ENCODE measurements around the gene GPN3. TPM values are rescaled to one million over a fixed set of nuclear protein-coding genes. Genes with fewer than 3 reads are reported as not detected.

The GPN3 gene
- total and polyA plus RNA-seq, 2 donors (not counting 1 experiment from before 2014, with no cell fraction given), result 6.7 to 13.4 TPM

- H3K27me3 Mint-ChIP-seq, result no peaks in the 10 kb centered on the region
- no peaks in the 10 kb centered on the region for H3K9me3 ChIP-seq (ENCODE audit: control extremely low read depth in 1 of 3, control insufficient read depth in 2 of 3, insufficient read depth in 1 of 3, low read length in 2 of 3)
- no peak overlapping the region for H3K27ac ChIP-seq (ENCODE audit: low read length in 2 of 2)
- DNase-seq, result no peak
- H3K4me1 ChIP-seq (ENCODE audit: control insufficient read depth in 2 of 2, insufficient read depth in 2 of 2, low read length in 2 of 2), result no peaks in the 10 kb centered on the region
- WGBS (ENCODE audit: insufficient coverage), result 86% methylated on average over 1 of the region's 7 CpGs
- TF ChIP-seq CTCF (IDR thresholded peaks at IDR 0.05) (no peak), EZH2 (IDR thresholded peaks at IDR 0.05; ENCODE audit: borderline replicate concordance, insufficient read depth, low read depth, low read length, poor library complexity, severe bottlenecking) (no peak)
- ATAC-seq (ENCODE audit: low read depth), result no peak
- no peaks in the 10 kb centered on the region for H3K27me3 ChIP-seq (replicated peaks in 1 of 4; ENCODE audit: control extremely low read depth in 1 of 4, control insufficient read depth in 3 of 4, insufficient read depth in 4 of 4, low read length in 3 of 4)
- H3K4me3 ChIP-seq (ENCODE audit: control extremely low read depth in 1 of 5, extremely low read depth in 1 of 5, insufficient read depth in 1 of 5, low read depth in 2 of 5, low read length in 4 of 5), result no peak overlapping the region
- peaks cover 37% of the 10 kb centered on the region for H3K79me2 ChIP-seq (ENCODE audit: control insufficient read depth, insufficient read depth, low read length)
- POLR2A ChIA-PET, result interaction anchor here (0.7 kb wide), 1 partner anchor 13 kb away, joined by 5 read pairs; no protein-coding TSS in a partner anchor
- H3K4me3 Mint-ChIP-seq, result no peak overlapping the region
- intact Hi-C loops (cut with micrococcal nuclease), result no loop called here
- no peak overlapping the region for H3K9ac ChIP-seq (ENCODE audit: low read length)
- no peaks in the 10 kb centered on the region for H4K20me1 ChIP-seq (ENCODE audit: control insufficient read depth, insufficient read depth, low read length, poor library complexity, severe bottlenecking)
- no peak overlapping the region for H2AFZ ChIP-seq (ENCODE audit: insufficient read depth, low read depth, low read length, poor library complexity, severe bottlenecking)
- no peak overlapping the region for H3K27ac Mint-ChIP-seq
- no peaks in the 10 kb centered on the region for H3K9me3 Mint-ChIP-seq (ENCODE audit: insufficient read depth)
- peaks cover 2% of the 10 kb centered on the region for H3K4me1 Mint-ChIP-seq
- H3K4me2 ChIP-seq (replicated peaks; ENCODE audit: low read depth, low read length, poor library complexity, severe bottlenecking), result no peak overlapping the region
- peaks cover 1 to 14% of the 10 kb centered on the region in 2 experiments for H3K36me3 ChIP-seq (replicated peaks in 1 of 2; ENCODE audit: control extremely low read depth in 1 of 2, control insufficient read depth in 1 of 2, extremely low read depth in 1 of 2, insufficient read depth in 2 of 2, low read length in 1 of 2)
- CTCF ChIA-PET, result interaction anchor here (0.6 to 0.7 kb wide), 2 partner anchors 49 to 158 kb away, joined by 3 read pairs; no protein-coding TSS in a partner anchor
Measured at GRCh38 chr12:110475426-110475825, 7.4 kb upstream of the GPN3 start.

GRCh38 chr12:110467847-110468213, 227 bp downstream of the GPN3 start:
- peak overlapping the region; percentile 100 for H2AFZ ChIP-seq (ENCODE audit: insufficient read depth, low read depth, low read length, poor library complexity, severe bottlenecking)
- no peak for ATAC-seq (ENCODE audit: low read depth)
- H3K9ac ChIP-seq (ENCODE audit: low read length), result peak overlapping the region; percentile 97
- H3K79me2 ChIP-seq (ENCODE audit: control insufficient read depth, insufficient read depth, low read length), result peaks cover 87% of the 10 kb centered on the region
- Mint-ChIP-seq H3K4me1 (peaks cover 42% of the 10 kb centered on the region), H3K27ac (peak overlapping the region; percentile 98), H3K4me3 (peak overlapping the region; percentile 100), H3K9me3 (ENCODE audit: insufficient read depth) (no peaks in the 10 kb centered on the region), H3K27me3 (no peaks in the 10 kb centered on the region)
- DNase-seq, result no peak
- WGBS (ENCODE audit: insufficient coverage), result 0% methylated on average over 12 of the region's 15 CpGs
- H3K27me3 ChIP-seq (replicated peaks in 1 of 4; ENCODE audit: control extremely low read depth in 1 of 4, control insufficient read depth in 3 of 4, insufficient read depth in 4 of 4, low read length in 3 of 4), result no peaks in the 10 kb centered on the region
- H3K9me3 ChIP-seq (ENCODE audit: control extremely low read depth in 1 of 3, control insufficient read depth in 2 of 3, insufficient read depth in 1 of 3, low read length in 2 of 3), result no peaks in the 10 kb centered on the region
- peak overlapping the region; percentile 100 for H3K4me2 ChIP-seq (replicated peaks; ENCODE audit: low read depth, low read length, poor library complexity, severe bottlenecking)
- no peak for TF ChIP-seq CTCF (IDR thresholded peaks at IDR 0.05)
- no peak for TF ChIP-seq EZH2 (IDR thresholded peaks at IDR 0.05; ENCODE audit: borderline replicate concordance, insufficient read depth, low read depth, low read length, poor library complexity, severe bottlenecking)
- peak overlapping the region; percentile 72 to 100 (median 95) for H3K4me3 ChIP-seq (ENCODE audit: control extremely low read depth in 1 of 5, extremely low read depth in 1 of 5, insufficient read depth in 1 of 5, low read depth in 2 of 5, low read length in 4 of 5)
- intact Hi-C loops (cut with micrococcal nuclease), result loop anchor here (1.0 kb wide), 7 partner anchors 11 to 420 kb away; partner anchors contain the start of genes ARPC3, RAD9B and VPS29
- POLR2A ChIA-PET, result interaction anchor here (0.6 to 2.7 kb wide), 11 partner anchors 11 to 134 kb away, joined by 3 to 45 read pairs (median 6); partner anchors contain the start of genes ARPC3, RAD9B and VPS29
- peaks cover 5% of the 10 kb centered on the region for H4K20me1 ChIP-seq (ENCODE audit: control insufficient read depth, insufficient read depth, low read length, poor library complexity, severe bottlenecking)
- H3K4me1 ChIP-seq (ENCODE audit: control insufficient read depth in 2 of 2, insufficient read depth in 2 of 2, low read length in 2 of 2), result peaks cover 22 to 24% of the 10 kb centered on the region in 2 donors
- H3K27ac ChIP-seq (ENCODE audit: low read length in 2 of 2), result peak overlapping the region; percentile 13 to 79
- CTCF ChIA-PET, result interaction anchor here (0.8 to 8.4 kb wide), 20 partner anchors 9 to 444 kb away, joined by 3 to 174 read pairs (median 8); partner anchors contain the start of genes ARPC3, RAD9B, TCTN1 and VPS29
- H3K36me3 ChIP-seq (replicated peaks in 1 of 2; ENCODE audit: control extremely low read depth in 1 of 2, control insufficient read depth in 1 of 2, extremely low read depth in 1 of 2, insufficient read depth in 2 of 2, low read length in 1 of 2), result peaks cover 0 to 18% of the 10 kb centered on the region in 2 experiments
